Bronchial epithelial cell (primary cell): ENCODE measurements around the gene CLDN16. TPM values are rescaled to one million over a fixed set of nuclear protein-coding genes. Genes with fewer than 3 reads are reported as not detected.

Experiments
- DNase-seq: peaks from one replicate; pipeline ENCODE4 v3.0.0-alpha.2; 2010; ENCODE audit warnings: low read depth
- FAIRE-seq: peaks from 2 replicates; lab custom pipeline; 2011; peaks lifted over from hg19 to GRCh38; lab: Jason Lieb, UNC
- H3K27me3 ChIP-seq: 2 replicates; pipeline ENCODE4 v1.5.1; 2011; ENCODE audit warnings: low read length; ENCODE audit not compliant: control insufficient read depth, insufficient read depth
- H3K36me3 ChIP-seq: 2 replicates; pipeline ENCODE4 v1.5.1; 2011; ENCODE audit warnings: low read length; ENCODE audit not compliant: control insufficient read depth, insufficient read depth
- H3K4me3 ChIP-seq: 2 replicates; pipeline ENCODE4 v1.5.1; 2011; ENCODE audit warnings: mild to moderate bottlenecking, low read depth, low read length, control low read depth
- CTCF ChIP-seq: IDR thresholded peaks from 2 replicates; pipeline ENCODE4 v1.5.1; 2011; ENCODE audit warnings: mild to moderate bottlenecking, moderate library complexity, low read length, control low read depth, inconsistent platforms; ENCODE audit not compliant: insufficient read depth, severe bottlenecking
- total RNA-seq: library from RNA; depleted of rRNA; stranded (reverse); fragments of >200 nt; gene quantifications from 2 replicates; pipeline ENCODE4 v1.2.1, GENCODE V29; 2014

Gene CLDN16
- total RNA-seq, 1 donor from 2014 or later: 0.26 TPM

- FAIRE-seq (no peak), DNase-seq (no peak)
- Histone ChIP-seq H3K36me3 (no peaks in the 10 kb centered on the region), H3K27me3 (no peaks in the 10 kb centered on the region), H3K4me3 (no peak overlapping the region)
- no peak for TF ChIP-seq CTCF
Observed at GRCh38 chr3:190425833-190426232, 37.9 kb downstream of the CLDN16 start.

GRCh38 chr3:190426806-190427507 is 39.0 kb downstream of the CLDN16 start:
- FAIRE-seq (no peak), DNase-seq (peak; percentile 18)
- no peak for TF ChIP-seq CTCF
- H3K4me3 ChIP-seq: no peak overlapping the region
- H3K36me3 ChIP-seq: no peaks in the 10 kb centered on the region
- no peaks in the 10 kb centered on the region for H3K27me3 ChIP-seq

GRCh38 chr3:190429681-190430080 is 41.7 kb downstream of the CLDN16 start:
- FAIRE-seq (no peak), DNase-seq (peak; percentile 47)
- no peaks in the 10 kb centered on the region for H3K36me3 ChIP-seq
- no peaks in the 10 kb centered on the region for H3K27me3 ChIP-seq
- no peak for TF ChIP-seq CTCF
- H3K4me3 ChIP-seq: no peak overlapping the region

GRCh38 chr3:190430906-190431305 is 42.9 kb downstream of the CLDN16 start:
- no peak for FAIRE-seq
- no peak overlapping the region for H3K4me3 ChIP-seq
- TF ChIP-seq CTCF: no peak

GRCh38 chr3:190432216-190432615 is 44.3 kb downstream of the CLDN16 start:
- Histone ChIP-seq H3K36me3 (no peaks in the 10 kb centered on the region), H3K27me3 (no peaks in the 10 kb centered on the region), H3K4me3 (no peak overlapping the region)
- TF ChIP-seq CTCF: no peak
- FAIRE-seq (no peak), DNase-seq (peak; percentile 81)

More at GRCh38 chr3:190430906-190431305, 42.9 kb downstream of the CLDN16 start:
- DNase-seq: peak; percentile 58
- Histone ChIP-seq H3K27me3 (no peaks in the 10 kb centered on the region), H3K36me3 (no peaks in the 10 kb centered on the region)

GRCh38 chr3:190433626-190434025 is 45.7 kb downstream of the CLDN16 start:
- Histone ChIP-seq H3K27me3 (no peaks in the 10 kb centered on the region), H3K36me3 (no peaks in the 10 kb centered on the region), H3K4me3 (no peak overlapping the region)
- TF ChIP-seq CTCF: no peak
- FAIRE-seq (no peak), DNase-seq (no peak)
